CD4-positive, alpha-beta T cell (primary cell): ENCODE data around the gene MTFMT. TPM values are rescaled to one million over a fixed set of nuclear protein-coding genes. Genes with fewer than 3 reads are reported as not detected.

Experiments
- ATAC-seq: fragments of 200-7000 bp; cut with Tn5 transposase; one replicate; pipeline ENCODE4 v1.10.0; 2022; ENCODE audit warnings: mild to moderate bottlenecking; ENCODE audit not compliant: poor library complexity
- CTCF ChIA-PET: fragments of 350-600 bp; sonication (Branson Sonifier 250); formaldehyde crosslinking; loops from one replicate; lab custom pipeline; 2021; ENCODE audit warnings: antibody characterized with exemption, inconsistent platforms; lab: Charles Lee
- POLR2A ChIA-PET: fragments of 350-600 bp; sonication (Branson Sonifier 250); formaldehyde crosslinking; loops from one replicate; lab custom pipeline; 2021; ENCODE audit warnings: antibody characterized with exemption, inconsistent platforms; lab: Charles Lee
- DNase-seq, 14 experiments: peaks; one replicate each; pipeline ENCODE4 v3.0.0-alpha.2; 2013 to 2020; ENCODE audit warnings: mixed read lengths in 2 of 14
- H3K27ac ChIP-seq, 2 donors: one replicate each; pipeline versions ENCODE4 v1.5.1 to v1.7.0; 2013; ENCODE audit warnings: low read length in 2 of 2, low read depth in 1 of 2, mild to moderate bottlenecking in 1 of 2
- H3K27me3 ChIP-seq, 2 experiments: 1 replicate in 1 of 2; 2 replicates in 1 of 2; pipeline versions ENCODE4 v1.6.1 to v1.7.0; 2013; ENCODE audit warnings: low read length in 2 of 2, control low read depth in 1 of 2, mild to moderate bottlenecking in 1 of 2, moderate library complexity in 1 of 2; ENCODE audit not compliant: insufficient read depth in 2 of 2, control insufficient read depth in 1 of 2
- H3K36me3 ChIP-seq: one replicate; pipeline ENCODE4 v1.6.1; 2013; ENCODE audit warnings: low read length, control low read depth; ENCODE audit not compliant: insufficient read depth
- H3K4me1 ChIP-seq: one replicate; pipeline ENCODE4 v1.6.1; 2013; ENCODE audit warnings: low read length, control low read depth; ENCODE audit not compliant: insufficient read depth
- H3K4me3 ChIP-seq: one replicate; pipeline ENCODE4 v1.5.1; 2013; ENCODE audit warnings: mild to moderate bottlenecking, low read length, moderate library complexity
- H3K9me3 ChIP-seq, 2 experiments: 1 replicate in 1 of 2; 2 replicates in 1 of 2; pipeline versions ENCODE4 v1.6.1 to v1.7.0; 2013; ENCODE audit warnings: low read length in 2 of 2, mild to moderate bottlenecking in 2 of 2, control low read depth in 1 of 2, moderate library complexity in 1 of 2; ENCODE audit not compliant: control insufficient read depth in 1 of 2, insufficient read depth in 1 of 2
- H3K27ac Mint-ChIP-seq: one replicate; pipeline ENCODE4 v1.8.0; 2020; ENCODE audit warnings: mixed read lengths
- H3K27me3 Mint-ChIP-seq: one replicate; pipeline ENCODE4 v1.8.0; 2021; ENCODE audit warnings: mixed read lengths
- H3K36me3 Mint-ChIP-seq: one replicate; pipeline ENCODE4 v1.8.0; 2021; ENCODE audit warnings: low read depth, mixed read lengths
- H3K4me1 Mint-ChIP-seq: one replicate; pipeline ENCODE4 v1.8.0; 2021; ENCODE audit warnings: low read depth, mixed read lengths
- H3K4me3 Mint-ChIP-seq: one replicate; pipeline ENCODE4 v1.8.0; 2020; ENCODE audit warnings: mild to moderate bottlenecking, mixed read lengths
- H3K9me3 Mint-ChIP-seq: one replicate; pipeline ENCODE4 v1.8.0; 2020; ENCODE audit warnings: mixed read lengths
- CTCF ChIP-seq: fragments of 200-600 bp; IDR thresholded peaks from one replicate; pipeline ENCODE4 v1.8.0; 2022; ENCODE audit warnings: antibody characterized with exemption, mild to moderate bottlenecking
- intact Hi-C, 2 experiments: fragments of 100-400 bp; cut with DNase I in 1 of 2; cut with micrococcal nuclease in 1 of 2; formaldehyde crosslinking; loops; one replicate each; pipeline versions ENCODE4 v1.15.1 to v1.9.0; 2023 to 2025; cut with DNase I, micrococcal nuclease
- total RNA-seq, 174 experiments: library from RNA in 2 of 174; stranded (reverse) in 2 of 174; gene quantifications; one replicate each; pipeline ENCODE4 v1.2.3 and lab custom pipeline; 2021 to 2026

MTFMT gene
- total RNA-seq, 2 experiments from 2014 or later, result 3.4 to 5.8 TPM

- peak overlapping the region; percentile 86 for H3K4me3 Mint-ChIP-seq
- no peak overlapping the region for H3K27ac ChIP-seq
- peaks cover 15% of the 10 kb centered on the region for H3K27me3 Mint-ChIP-seq
- H3K4me1 ChIP-seq, result peaks cover 25% of the 10 kb centered on the region
- intact Hi-C loops, result loop anchor here in 1 of 2 experiments (5.0 kb wide), 4 partner anchors 48 to 273 kb away; partner anchors contain the start of genes CLPX, KBTBD13, PARP16 and RNU5B-1
- H3K9me3 ChIP-seq, result no peaks in the 10 kb centered on the region
- peaks cover 28% of the 10 kb centered on the region for H3K36me3 Mint-ChIP-seq
- H3K4me3 ChIP-seq, result no peak overlapping the region
- H3K36me3 ChIP-seq, result peaks cover 11% of the 10 kb centered on the region
- POLR2A ChIA-PET, result no interaction called here
- ATAC-seq (no peak), DNase-seq (no peak)
- H3K9me3 Mint-ChIP-seq, result no peaks in the 10 kb centered on the region
- H3K27me3 ChIP-seq, result peaks cover 0 to 6% of the 10 kb centered on the region in 2 experiments
- H3K4me1 Mint-ChIP-seq, result peaks cover 25% of the 10 kb centered on the region
- CTCF ChIA-PET, result no interaction called here
- H3K27ac Mint-ChIP-seq, result no peak overlapping the region
- no peak for TF ChIP-seq CTCF
These were observed 333 bp upstream of the MTFMT start for GRCh38 chr15:65029736-65030208.

- Mint-ChIP-seq H3K9me3 (no peaks in the 10 kb centered on the region), H3K27me3 (peaks cover 10% of the 10 kb centered on the region), H3K36me3 (peaks cover 40% of the 10 kb centered on the region), H3K4me1 (peaks cover 19% of the 10 kb centered on the region), H3K4me3 (peak overlapping the region; percentile 98), H3K27ac (peak overlapping the region; percentile 66)
- Histone ChIP-seq H3K4me1 (peaks cover 23% of the 10 kb centered on the region), H3K36me3 (peaks cover 11% of the 10 kb centered on the region), H3K9me3 (no peaks in the 10 kb centered on the region), H3K4me3 (peak overlapping the region; percentile 72), H3K27ac (no peak overlapping the region), H3K27me3 (peaks cover 0 to 6% of the 10 kb centered on the region in 2 experiments)
- ChIA-PET CTCF (no interaction called here), POLR2A (no interaction called here)
- intact Hi-C loops, result loop anchor here in 1 of 2 experiments (1.0 to 5.0 kb wide), 2 partner anchors 37 to 159 kb away; partner anchors contain the start of gene CLPX
- DNase-seq (peak in 4 of 14 experiments; percentile 21 to 29 (median 28)), ATAC-seq (no peak)
- TF ChIP-seq CTCF, result no peak
These were observed 1.1 kb downstream of the MTFMT start for GRCh38 chr15:65028338-65028737.

- POLR2A ChIA-PET, result no interaction called here
- peaks cover 10% of the 10 kb centered on the region for H3K27me3 Mint-ChIP-seq
- H3K9me3 Mint-ChIP-seq, result no peaks in the 10 kb centered on the region
- intact Hi-C loops, result loop anchor here in 1 of 2 experiments (5.0 kb wide), 1 partner anchor 160 kb away; the partner anchor contains the start of gene CLPX
- TF ChIP-seq CTCF, result no peak
- no peak overlapping the region for H3K27ac Mint-ChIP-seq
- Histone ChIP-seq H3K9me3 (no peaks in the 10 kb centered on the region), H3K27me3 (no peaks in the 10 kb centered on the region), H3K27ac (no peak overlapping the region), H3K4me1 (peaks cover 17% of the 10 kb centered on the region), H3K4me3 (no peak overlapping the region), H3K36me3 (peaks cover 11% of the 10 kb centered on the region)
- peaks cover 47% of the 10 kb centered on the region for H3K36me3 Mint-ChIP-seq
- DNase-seq, result no peak
- peak overlapping the region; percentile 98 for H3K4me3 Mint-ChIP-seq
- ATAC-seq, result no peak
- CTCF ChIA-PET, result no interaction called here
- peaks cover 15% of the 10 kb centered on the region for H3K4me1 Mint-ChIP-seq
These were observed 1.8 kb downstream of the MTFMT start for GRCh38 chr15:65027593-65027992.
